GM12878 (cell line): ENCODE measurements around the gene GYPC. TPM values are rescaled to one million over a fixed set of nuclear protein-coding genes. Genes with fewer than 3 reads are reported as not detected.

Experiments used
- ATAC-seq: fragments of 200-7000 bp; cut with Tn5 transposase; 3 replicates; pipeline ENCODE4 v1.9.1; 2020; ENCODE audit warnings: mild to moderate bottlenecking, moderate library complexity
- BruUV-seq: library from RNA; stranded (reverse); fragments of 400-500 nt; replicated peaks from 2 replicates; lab custom pipeline; 2021; lab: Mats Ljungman, UMichigan
- CTCF ChIA-PET: fragments of 300-600 bp; sonication (Branson Sonifier 250); formaldehyde crosslinking; extraction: SDS; loops from one replicate; lab custom pipeline; 2021; ENCODE audit warnings: inconsistent platforms; lab: Yijun Ruan, JAX
- POLR2A ChIA-PET: fragments of 350-600 bp; formaldehyde crosslinking; extraction: SDS; loops from one replicate; lab custom pipeline; 2021; ENCODE audit warnings: inconsistent platforms; lab: Charles Lee
- RAD21 ChIA-PET: fragments of 300-600 bp; sonication (Branson Sonifier 250); formaldehyde crosslinking; loops from one replicate; lab custom pipeline; 2023; ENCODE audit warnings: antibody characterized with exemption; ENCODE audit not compliant: unreplicated experiment; lab: Charles Lee
- SMC1A ChIA-PET: fragments of 300-600 bp; sonication (Branson Sonifier 250); formaldehyde crosslinking; loops from one replicate; lab custom pipeline; 2023; ENCODE audit not compliant: unreplicated experiment, uncharacterized antibody; lab: Charles Lee
- DNase-seq: peaks from one replicate; pipeline ENCODE4 v3.0.0-alpha.2; 2011; ENCODE audit warnings: low read depth, low spot score
- FAIRE-seq: peaks from 3 replicates; lab custom pipeline; 2011; peaks lifted over from hg19 to GRCh38; lab: Jason Lieb, UNC
- H2AFZ ChIP-seq: 2 replicates; pipeline ENCODE4 v1.6.0; 2011; ENCODE audit warnings: low read depth, low read length, control low read depth; ENCODE audit not compliant: control insufficient read depth
- H3K27ac ChIP-seq: 2 replicates; pipeline ENCODE4 v1.5.1; 2011; ENCODE audit warnings: control low read depth; ENCODE audit not compliant: control insufficient read depth, insufficient read depth
- H3K27me3 ChIP-seq, 2 experiments: replicated peaks in 1 of 2; 2 replicates each; pipeline versions ENCODE4 v1.6.0 to v1.6.1; 2011; ENCODE audit warnings: low read length in 1 of 2; ENCODE audit not compliant: control insufficient read depth in 2 of 2, insufficient read depth in 2 of 2
- H3K36me3 ChIP-seq, 2 experiments: 2 replicates each; pipeline ENCODE4 v1.5.1; 2011; ENCODE audit warnings: low read length in 1 of 2; ENCODE audit not compliant: control insufficient read depth in 2 of 2, insufficient read depth in 2 of 2
- H3K4me1 ChIP-seq: 2 replicates; pipeline ENCODE4 v1.6.1; 2011; ENCODE audit warnings: mild to moderate bottlenecking, low read length, moderate library complexity, mixed read lengths; ENCODE audit not compliant: control insufficient read depth, insufficient read depth
- H3K4me2 ChIP-seq: 2 replicates; pipeline ENCODE4 v1.6.0; 2011; ENCODE audit warnings: control low read depth; ENCODE audit not compliant: control insufficient read depth, insufficient read depth
- H3K4me3 ChIP-seq: fragments of 200-600 bp; sonication (generic); 2 replicates; pipeline ENCODE4 v1.5.1; 2016
- H3K79me2 ChIP-seq: 2 replicates; pipeline ENCODE4 v1.6.0; 2011; ENCODE audit warnings: low read length; ENCODE audit not compliant: control insufficient read depth, insufficient read depth
- H3K9ac ChIP-seq: 2 replicates; pipeline ENCODE4 v1.8.0; 2011; ENCODE audit warnings: low read length, control low read depth, mixed read lengths; ENCODE audit not compliant: control insufficient read depth, insufficient read depth
- H3K9me3 ChIP-seq: replicated peaks from 3 replicates; pipeline ENCODE4 v1.5.1; 2011; ENCODE audit warnings: mild to moderate bottlenecking, low read length; ENCODE audit not compliant: control insufficient read depth, insufficient read depth
- H4K20me1 ChIP-seq: 2 replicates; pipeline ENCODE4 v1.6.0; 2011; ENCODE audit not compliant: control insufficient read depth, insufficient read depth
- ASH2L ChIP-seq: fragments of 300-600, 200-600 bp; sonication (generic); IDR thresholded peaks from 2 replicates; pipeline ENCODE4 v1.6.1; 2017; ENCODE audit warnings: low read depth, mild to moderate bottlenecking, borderline replicate concordance
- ETV6 ChIP-seq, 2 experiments: fragments of 450-650 bp in 1 of 2; IDR thresholded peaks in 1 of 2; conservative IDR thresholded peaks in 1 of 2; 2 replicates each; pipeline ENCODE4 v1.6.1; 2014; ENCODE audit warnings: antibody characterized with exemption in 1 of 2, borderline replicate concordance in 1 of 2, low read depth in 1 of 2, mild to moderate bottlenecking in 1 of 2, moderate library complexity in 1 of 2
- IKZF2 ChIP-seq, 2 experiments: fragments of 450-650 bp; IDR thresholded peaks; 2 replicates each; pipeline ENCODE4 v1.6.1; 2017; ENCODE audit warnings: mild to moderate bottlenecking in 2 of 2, moderate library complexity in 2 of 2
- SREBF1 ChIP-seq: IDR thresholded peaks from 2 replicates; pipeline ENCODE4 v1.6.1; 2012; ENCODE audit warnings: mild to moderate bottlenecking, low read length
- ZNF384 ChIP-seq: IDR thresholded peaks from 2 replicates; pipeline ENCODE4 v1.6.1; 2012; ENCODE audit warnings: low read depth, mild to moderate bottlenecking, low read length, improper control_type of control experiment, borderline replicate concordance
- ZSCAN29 ChIP-seq: fragments of 450-650 bp; IDR thresholded peaks from 2 replicates; pipeline ENCODE4 v1.6.1; 2017; ENCODE audit warnings: mild to moderate bottlenecking, moderate library complexity
- ZZZ3 ChIP-seq: IDR thresholded peaks from 2 replicates; pipeline ENCODE4 v1.6.1; 2011; ENCODE audit warnings: low read depth; ENCODE audit not compliant: control insufficient read depth, insufficient read length
- in situ Hi-C: fragments of 300-500 bp; cut with MboI; formaldehyde crosslinking; loops from 9 replicates; pipeline ENCODE4 v1.14.3; 2018; ENCODE audit warnings: mixed read lengths
- intact Hi-C: fragments of 100-400 bp; cut with micrococcal nuclease; formaldehyde crosslinking; loops from one replicate; pipeline ENCODE4 v1.14.2; 2022; ENCODE audit not compliant: unreplicated experiment
- polyA plus RNA-seq, 11 experiments: library from polyadenylated mRNA; depleted of rRNA in 4 of 11; unstranded in 6 of 11; stranded (reverse) in 5 of 11; fragments of >200 nt; fragmentation: Nextera tagmentation in 4 of 11; fragmentation: Illumina TruSeq in 1 of 11; extraction: Ambion mirVana in 4 of 11; extraction: Trizol in 1 of 11; gene quantifications; 1 replicate in 1 of 11; 2 replicates in 10 of 11; pipeline versions ENCODE4 v1.2.1 to v1.2.3, GENCODE V29; 2011 to 2016; ENCODE audit warnings: inconsistent platforms in 2 of 11, missing spikeins in 2 of 11, low read depth in 1 of 11
- total RNA-seq, 4 experiments: library from RNA; depleted of rRNA in 3 of 4; stranded (reverse); fragments of >200 nt in 3 of 4; fragmentation: Illumina TruSeq in 1 of 4; extraction: Trizol in 1 of 4; gene quantifications; 2 replicates each; pipeline versions ENCODE4 v1.2.1 to v1.2.3, GENCODE V29; 2013 to 2021
- TF ChIP-seq, protein P1 (sequence below): IDR thresholded peaks from 2 replicates; pipeline ENCODE4 v1.6.1; 2012; ENCODE audit warnings: mild to moderate bottlenecking, low read depth, low read length
- TF ChIP-seq, protein P2 (sequence below): fragments of 450-650 bp; formaldehyde crosslinking; IDR thresholded peaks from 2 replicates; pipeline ENCODE4 v1.5.0; 2022; ENCODE audit warnings: mild to moderate bottlenecking, missing genetic modification characterization
- TF ChIP-seq, protein P3 (sequence below): fragments of 450-650 bp; IDR thresholded peaks from 2 replicates; pipeline ENCODE4 v1.6.1; 2017; ENCODE audit warnings: low read depth, mild to moderate bottlenecking, moderate library complexity

The GYPC gene
- total and polyA plus RNA-seq, 10 of the 15 experiments (the other 5 are each of a cell fraction or from before 2014, with no cell fraction given), result 26.2 to 150 (median 81.4) TPM

DNA sequence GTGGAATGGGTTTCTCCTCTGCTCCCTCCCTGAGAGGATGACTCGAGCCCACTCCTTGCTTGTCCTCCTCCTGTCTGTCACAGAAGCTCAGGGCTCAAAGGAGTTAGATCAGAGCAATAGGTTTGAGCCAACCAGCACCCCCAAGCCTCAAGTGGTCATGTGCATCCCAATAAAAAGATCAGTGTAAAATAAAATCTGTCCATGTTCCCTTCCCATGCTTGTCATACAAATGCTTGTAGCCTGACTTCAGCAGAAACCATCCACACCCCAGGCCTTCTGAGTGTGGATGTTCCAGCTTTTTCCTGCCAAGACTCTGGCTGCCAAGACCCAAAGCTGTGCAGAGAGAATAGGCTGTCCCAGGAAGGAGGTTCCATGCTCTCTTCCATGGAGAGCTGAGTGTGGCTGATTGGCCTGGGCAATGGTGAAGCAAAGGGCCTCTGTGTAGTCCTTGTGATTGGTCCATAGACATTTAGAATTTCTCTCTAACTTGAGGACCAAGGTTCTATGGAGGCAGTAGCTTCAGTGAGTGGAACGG, 67.4 kb downstream of the GYPC start (continued):
- TF ChIP-seq, protein P1, sequence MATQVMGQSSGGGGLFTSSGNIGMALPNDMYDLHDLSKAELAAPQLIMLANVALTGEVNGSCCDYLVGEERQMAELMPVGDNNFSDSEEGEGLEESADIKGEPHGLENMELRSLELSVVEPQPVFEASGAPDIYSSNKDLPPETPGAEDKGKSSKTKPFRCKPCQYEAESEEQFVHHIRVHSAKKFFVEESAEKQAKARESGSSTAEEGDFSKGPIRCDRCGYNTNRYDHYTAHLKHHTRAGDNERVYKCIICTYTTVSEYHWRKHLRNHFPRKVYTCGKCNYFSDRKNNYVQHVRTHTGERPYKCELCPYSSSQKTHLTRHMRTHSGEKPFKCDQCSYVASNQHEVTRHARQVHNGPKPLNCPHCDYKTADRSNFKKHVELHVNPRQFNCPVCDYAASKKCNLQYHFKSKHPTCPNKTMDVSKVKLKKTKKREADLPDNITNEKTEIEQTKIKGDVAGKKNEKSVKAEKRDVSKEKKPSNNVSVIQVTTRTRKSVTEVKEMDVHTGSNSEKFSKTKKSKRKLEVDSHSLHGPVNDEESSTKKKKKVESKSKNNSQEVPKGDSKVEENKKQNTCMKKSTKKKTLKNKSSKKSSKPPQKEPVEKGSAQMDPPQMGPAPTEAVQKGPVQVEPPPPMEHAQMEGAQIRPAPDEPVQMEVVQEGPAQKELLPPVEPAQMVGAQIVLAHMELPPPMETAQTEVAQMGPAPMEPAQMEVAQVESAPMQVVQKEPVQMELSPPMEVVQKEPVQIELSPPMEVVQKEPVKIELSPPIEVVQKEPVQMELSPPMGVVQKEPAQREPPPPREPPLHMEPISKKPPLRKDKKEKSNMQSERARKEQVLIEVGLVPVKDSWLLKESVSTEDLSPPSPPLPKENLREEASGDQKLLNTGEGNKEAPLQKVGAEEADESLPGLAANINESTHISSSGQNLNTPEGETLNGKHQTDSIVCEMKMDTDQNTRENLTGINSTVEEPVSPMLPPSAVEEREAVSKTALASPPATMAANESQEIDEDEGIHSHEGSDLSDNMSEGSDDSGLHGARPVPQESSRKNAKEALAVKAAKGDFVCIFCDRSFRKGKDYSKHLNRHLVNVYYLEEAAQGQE, result no peak
- TF ChIP-seq SREBF1 (no peak), ZNF384 (no peak)

DNA sequence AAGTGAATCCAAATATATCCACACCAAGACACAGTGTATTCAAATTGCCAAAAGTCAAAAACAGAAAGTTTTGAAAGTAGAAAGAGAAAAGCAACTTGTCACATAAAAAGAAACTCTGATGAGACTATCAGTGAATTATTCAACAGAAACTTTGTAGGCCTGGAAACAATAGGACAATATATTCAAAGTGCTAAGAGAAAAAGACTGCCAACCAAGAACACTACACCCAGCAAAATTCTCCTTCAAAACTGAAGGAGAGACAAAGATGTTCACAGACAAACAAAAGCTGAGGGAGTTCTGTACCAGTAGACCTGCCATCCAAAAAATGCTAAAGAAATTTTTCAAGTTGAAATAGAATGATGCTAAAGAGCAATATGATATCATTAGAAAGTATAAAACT, 69.6 kb downstream of the GYPC start:
- Histone ChIP-seq H3K79me2 (no peaks in the 10 kb centered on the region), H3K4me2 (no peak overlapping the region), H3K4me3 (no peak overlapping the region), H3K4me1 (no peaks in the 10 kb centered on the region), H3K9me3 (peaks cover 3% of the 10 kb centered on the region; the same call in 1 of the 3 replicates), H2AFZ (no peak overlapping the region), H3K36me3 (no peaks in the 10 kb centered on the region), H3K27me3 (no peaks in the 10 kb centered on the region), H3K9ac (no peak overlapping the region), H3K27ac (no peak overlapping the region), H4K20me1 (no peaks in the 10 kb centered on the region)
- CTCF ChIA-PET, result no interaction called here
- DNase-seq (no peak), FAIRE-seq (no peak), ATAC-seq (no peak)
- RAD21 ChIA-PET, result no interaction called here
- intact Hi-C loops (no loop called here), in situ Hi-C loops (no loop called here)
- SMC1A ChIA-PET, result interaction anchor here (1.1 kb wide), 1 partner anchor 198 kb away, joined by 3 read pairs; no protein-coding TSS in a partner anchor
- POLR2A ChIA-PET, result no interaction called here
- BruUV-seq, result no TSS peak
- TF ChIP-seq ETV6 (conservative IDR thresholded peaks at IDR 0.05 in 1 of 2, IDR thresholded peaks at IDR 0.05 in 1 of 2; ENCODE audit: borderline replicate concordance in 1 of 2, low read depth in 1 of 2) (no peak), IKZF2 (IDR thresholded peaks at IDR 0.05) (no peak), ASH2L (no peak), ZSCAN29 (no peak), ZZZ3 (no peak)
- TF ChIP-seq, protein P2, sequence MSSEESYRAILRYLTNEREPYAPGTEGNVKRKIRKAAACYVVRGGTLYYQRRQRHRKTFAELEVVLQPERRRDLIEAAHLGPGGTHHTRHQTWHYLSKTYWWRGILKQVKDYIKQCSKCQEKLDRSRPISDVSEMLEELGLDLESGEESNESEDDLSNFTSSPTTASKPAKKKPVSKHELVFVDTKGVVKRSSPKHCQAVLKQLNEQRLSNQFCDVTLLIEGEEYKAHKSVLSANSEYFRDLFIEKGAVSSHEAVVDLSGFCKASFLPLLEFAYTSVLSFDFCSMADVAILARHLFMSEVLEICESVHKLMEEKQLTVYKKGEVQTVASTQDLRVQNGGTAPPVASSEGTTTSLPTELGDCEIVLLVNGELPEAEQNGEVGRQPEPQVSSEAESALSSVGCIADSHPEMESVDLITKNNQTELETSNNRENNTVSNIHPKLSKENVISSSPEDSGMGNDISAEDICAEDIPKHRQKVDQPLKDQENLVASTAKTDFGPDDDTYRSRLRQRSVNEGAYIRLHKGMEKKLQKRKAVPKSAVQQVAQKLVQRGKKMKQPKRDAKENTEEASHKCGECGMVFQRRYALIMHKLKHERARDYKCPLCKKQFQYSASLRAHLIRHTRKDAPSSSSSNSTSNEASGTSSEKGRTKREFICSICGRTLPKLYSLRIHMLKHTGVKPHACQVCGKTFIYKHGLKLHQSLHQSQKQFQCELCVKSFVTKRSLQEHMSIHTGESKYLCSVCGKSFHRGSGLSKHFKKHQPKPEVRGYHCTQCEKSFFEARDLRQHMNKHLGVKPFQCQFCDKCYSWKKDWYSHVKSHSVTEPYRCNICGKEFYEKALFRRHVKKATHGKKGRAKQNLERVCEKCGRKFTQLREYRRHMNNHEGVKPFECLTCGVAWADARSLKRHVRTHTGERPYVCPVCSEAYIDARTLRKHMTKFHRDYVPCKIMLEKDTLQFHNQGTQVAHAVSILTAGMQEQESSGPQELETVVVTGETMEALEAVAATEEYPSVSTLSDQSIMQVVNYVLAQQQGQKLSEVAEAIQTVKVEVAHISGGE (CRISPR knock-in tag), result no peak
- TF ChIP-seq, protein P3, sequence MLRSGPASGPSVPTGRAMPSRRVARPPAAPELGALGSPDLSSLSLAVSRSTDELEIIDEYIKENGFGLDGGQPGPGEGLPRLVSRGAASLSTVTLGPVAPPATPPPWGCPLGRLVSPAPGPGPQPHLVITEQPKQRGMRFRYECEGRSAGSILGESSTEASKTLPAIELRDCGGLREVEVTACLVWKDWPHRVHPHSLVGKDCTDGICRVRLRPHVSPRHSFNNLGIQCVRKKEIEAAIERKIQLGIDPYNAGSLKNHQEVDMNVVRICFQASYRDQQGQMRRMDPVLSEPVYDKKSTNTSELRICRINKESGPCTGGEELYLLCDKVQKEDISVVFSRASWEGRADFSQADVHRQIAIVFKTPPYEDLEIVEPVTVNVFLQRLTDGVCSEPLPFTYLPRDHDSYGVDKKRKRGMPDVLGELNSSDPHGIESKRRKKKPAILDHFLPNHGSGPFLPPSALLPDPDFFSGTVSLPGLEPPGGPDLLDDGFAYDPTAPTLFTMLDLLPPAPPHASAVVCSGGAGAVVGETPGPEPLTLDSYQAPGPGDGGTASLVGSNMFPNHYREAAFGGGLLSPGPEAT, result no peak
